GM04504 (cell line): ENCODE results near the gene TMEM154.

Experiments
- DNase-seq: peaks from one replicate; pipeline ENCODE4 v3.0.0-alpha.2; 2012; ENCODE audit warnings: low read depth

Gene TMEM154

GRCh38 chr4:152591396-152591795 lies 88.4 kb downstream of the TMEM154 start:
- DNase-seq = no peak

DNA sequence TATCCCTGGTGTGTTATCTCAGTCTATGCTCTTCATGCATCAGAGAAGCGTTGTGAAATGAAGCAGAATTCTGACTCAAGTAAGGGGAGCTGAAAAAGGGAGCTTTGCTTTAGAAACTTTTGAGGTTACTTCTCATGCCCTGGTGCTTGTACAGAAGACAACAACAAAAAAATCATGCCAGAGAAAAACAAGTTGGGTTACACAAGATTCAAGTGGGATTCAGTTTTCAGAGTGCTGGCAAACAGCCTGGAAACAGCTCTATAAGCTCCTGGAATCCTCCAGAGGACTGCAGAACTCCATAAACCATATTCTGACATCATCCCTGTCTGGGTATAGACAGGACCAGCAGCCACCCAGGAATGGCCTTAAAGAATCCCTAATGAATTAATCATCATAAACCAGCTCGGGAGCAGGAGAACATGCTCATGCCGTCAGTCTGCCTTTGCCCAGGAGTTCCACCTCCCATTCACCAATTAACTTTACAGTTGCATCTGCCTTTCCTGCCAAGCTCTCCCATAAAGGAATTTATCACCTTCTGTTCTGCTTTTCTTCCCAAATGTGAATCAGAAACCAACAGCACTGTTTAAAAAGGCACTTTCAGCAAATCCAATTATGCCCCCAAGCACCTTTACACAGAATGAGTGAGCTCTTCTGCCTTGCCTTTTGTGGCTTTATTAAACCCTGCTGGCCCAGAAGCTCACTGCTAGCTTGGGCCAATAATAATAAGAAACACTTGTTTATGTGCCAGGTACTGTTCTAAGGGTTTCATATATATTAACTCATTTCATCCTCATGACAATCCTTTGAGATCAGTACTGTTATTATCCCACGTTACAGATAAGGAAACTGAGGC lies 89.4 kb downstream of the TMEM154 start:
- peak; percentile 81 for DNase-seq

GRCh38 chr4:152588869-152589268 lies 90.9 kb downstream of the TMEM154 start:
- DNase-seq = no peak

DNA sequence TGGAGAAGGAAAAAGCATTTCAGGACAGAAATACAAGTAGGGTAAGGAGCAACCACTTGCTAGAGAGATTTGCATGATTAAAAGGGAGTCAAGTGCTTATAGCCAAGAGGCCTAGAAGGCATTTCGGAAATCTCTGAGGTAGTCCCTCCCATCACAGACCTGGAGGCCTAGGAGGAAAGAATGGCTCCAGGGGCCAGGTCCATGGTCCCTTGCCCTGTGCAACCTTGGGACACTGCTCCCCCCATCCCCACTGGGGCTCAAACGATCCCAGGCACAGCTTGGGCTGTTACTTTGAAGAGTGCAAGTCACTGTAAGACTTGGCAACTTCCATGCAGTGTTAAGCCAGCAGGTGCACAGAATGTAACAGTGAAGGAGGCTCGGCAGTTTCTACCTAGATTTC lies 92.7 kb downstream of the TMEM154 start:
- DNase-seq = no peak

DNA sequence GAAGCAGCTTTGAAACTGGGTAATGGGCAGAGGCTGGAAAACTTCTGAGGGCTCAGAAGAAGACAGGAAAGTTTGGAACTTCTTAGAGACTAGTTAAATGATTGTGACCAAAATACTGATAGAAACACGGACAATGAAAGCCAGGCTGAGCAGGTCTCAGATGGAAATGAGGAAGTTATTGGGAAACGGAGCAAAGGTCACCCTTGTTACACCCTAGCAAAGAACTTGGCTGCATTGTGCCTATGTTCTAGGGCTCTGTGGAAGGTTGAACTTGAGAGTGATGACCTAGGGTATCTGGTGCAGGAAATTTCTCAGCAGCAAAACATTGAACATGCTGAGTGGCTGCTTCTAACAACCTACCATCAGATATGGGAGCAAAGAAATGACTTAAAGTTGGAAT lies 93.1 kb downstream of the TMEM154 start:
- no peak for DNase-seq

- DNase-seq = no peak
Measured at GRCh38 chr4:152585023-152585441, 94.8 kb downstream of the TMEM154 start.

- no peak for DNase-seq
Measured at GRCh38 chr4:152581536-152582160, 98.1 kb downstream of the TMEM154 start.

GRCh38 chr4:152579916-152580315 lies 99.9 kb downstream of the TMEM154 start:
- DNase-seq = no peak

DNA sequence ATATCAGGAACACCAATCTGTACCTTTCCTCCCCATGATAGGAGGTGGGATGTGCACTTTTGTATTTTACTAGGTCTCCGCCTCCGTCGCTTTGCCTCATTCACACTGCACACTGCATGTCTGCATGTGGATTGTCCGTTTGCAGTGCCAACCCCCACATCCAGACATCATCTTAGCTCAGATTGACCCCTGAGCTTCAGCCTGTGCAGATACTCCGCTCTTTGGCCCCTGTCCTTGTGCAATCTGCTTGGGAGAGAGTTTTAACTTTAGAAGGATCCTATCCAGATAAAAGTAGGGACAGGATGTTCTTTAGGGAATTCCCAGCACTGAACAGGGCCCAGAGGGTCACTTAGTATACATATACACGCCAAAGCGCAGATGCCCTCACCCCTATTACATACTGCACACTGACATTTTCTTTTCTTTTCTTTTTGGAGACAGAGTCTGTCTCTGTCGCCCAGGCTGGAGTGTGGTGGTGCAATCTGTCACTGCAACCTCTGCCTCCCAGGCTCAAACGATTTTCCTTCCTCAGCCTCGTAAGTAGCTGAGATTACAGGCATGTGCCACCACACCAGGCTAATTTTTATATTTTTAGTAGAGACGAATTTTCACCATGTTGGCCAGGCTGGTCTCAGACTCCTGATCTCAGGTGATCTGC lies 100.6 kb downstream of the TMEM154 start:
- no peak for DNase-seq

- no peak for DNase-seq
Measured at GRCh38 chr4:152578670-152579069, 101.1 kb downstream of the TMEM154 start.

DNA sequence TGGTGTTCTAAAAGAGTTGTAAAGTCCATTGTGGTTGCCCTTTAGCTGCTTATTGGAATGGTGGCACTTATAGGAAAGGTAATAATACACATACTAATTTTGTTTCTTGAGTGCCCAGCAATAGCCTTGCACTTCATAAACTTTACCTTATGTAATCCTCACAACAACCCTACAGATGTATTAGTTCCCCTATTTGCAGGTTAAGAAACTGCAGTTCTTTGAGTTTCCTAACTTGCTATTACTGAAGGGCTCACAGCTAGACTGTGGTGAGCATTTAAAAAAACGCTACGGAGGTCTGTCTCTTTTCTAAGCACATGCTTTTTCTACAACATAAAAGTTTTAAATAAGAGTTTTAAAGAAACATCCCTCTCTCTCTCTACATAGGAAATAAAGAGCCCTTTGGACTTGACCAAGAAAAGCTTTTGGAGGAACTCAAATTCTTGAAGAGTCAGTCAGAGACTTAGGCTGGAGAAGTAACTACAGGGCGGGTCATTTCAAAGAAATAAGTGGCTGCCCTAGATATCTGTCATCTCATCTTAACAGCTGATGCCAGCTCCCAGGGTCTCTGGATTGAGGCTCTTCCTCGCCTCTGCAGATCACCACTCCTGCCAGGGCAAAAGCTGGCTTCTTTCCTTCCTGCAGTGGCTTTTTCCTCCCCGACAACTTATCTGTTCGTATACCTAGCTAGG lies 101.9 kb downstream of the TMEM154 start:
- no peak for DNase-seq

DNA sequence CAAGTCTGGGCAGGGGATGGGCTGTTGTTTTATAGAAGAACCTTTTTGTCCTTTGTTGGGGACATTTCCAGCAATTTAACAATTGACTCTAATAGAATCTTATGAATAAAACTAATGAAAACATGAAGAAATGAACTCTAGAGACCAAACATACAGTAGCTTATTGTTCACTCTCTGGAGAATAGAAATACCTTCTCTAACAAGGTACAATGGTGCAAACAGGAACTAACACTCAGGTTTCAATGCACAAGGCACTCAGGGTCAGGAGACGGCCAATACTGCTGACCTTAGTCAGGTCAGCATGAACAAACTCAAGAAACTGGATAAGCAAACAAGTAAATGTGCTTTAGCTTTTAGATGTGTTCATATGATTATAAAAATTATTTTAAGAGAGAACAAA lies 104.3 kb downstream of the TMEM154 start:
- DNase-seq = no peak

- no peak for DNase-seq
Measured at GRCh38 chr4:152573861-152574260, 105.9 kb downstream of the TMEM154 start.

DNA sequence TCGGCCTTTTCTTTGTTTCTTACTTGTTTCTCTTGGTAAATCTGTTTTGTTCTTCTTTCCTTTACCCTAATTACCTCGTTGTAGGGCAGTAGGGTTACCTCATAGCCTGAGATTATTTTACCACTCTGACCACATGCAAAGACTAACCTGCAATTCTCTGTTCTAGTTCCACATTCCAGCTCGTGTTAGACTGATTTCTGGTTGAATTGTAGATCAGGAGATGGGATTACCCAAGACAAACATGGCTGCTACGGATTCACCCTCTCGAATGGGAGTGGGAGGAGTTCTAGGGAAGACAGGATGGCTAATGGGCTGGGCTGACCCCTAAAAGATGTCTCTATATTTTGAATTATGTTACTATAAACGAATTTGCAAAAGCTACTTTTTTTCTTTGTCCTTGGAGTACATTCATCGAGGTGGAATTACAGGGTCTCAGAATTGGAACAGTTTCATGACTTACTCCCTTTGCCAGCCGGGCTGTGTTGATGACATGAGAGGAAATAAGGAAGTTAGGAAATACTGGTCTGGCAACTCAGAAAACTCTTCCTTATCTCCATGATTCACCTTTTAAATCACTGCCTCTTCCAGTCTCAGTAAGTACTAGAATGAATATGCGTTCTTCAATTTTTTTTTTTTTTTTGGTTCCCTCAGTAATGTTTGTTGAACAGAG lies 107.2 kb downstream of the TMEM154 start:
- DNase-seq = no peak

DNA sequence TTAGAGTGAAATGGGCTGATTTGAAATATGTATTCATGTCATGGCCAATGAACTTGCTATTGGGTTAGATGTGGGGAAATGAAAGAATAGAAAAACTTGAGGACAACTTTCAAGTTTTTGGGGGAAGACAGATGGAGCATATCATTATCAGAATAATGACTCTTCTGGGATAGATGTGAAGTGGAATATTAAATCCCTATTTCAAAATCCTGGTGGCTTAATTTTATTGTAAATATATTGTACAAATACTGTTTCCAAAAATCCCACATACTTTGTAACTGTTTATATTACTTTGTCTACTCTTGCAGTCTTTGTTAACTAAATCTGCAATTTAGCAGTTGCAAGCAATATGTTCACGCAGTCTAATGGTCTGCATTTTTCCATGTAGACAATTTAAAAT lies 108.0 kb downstream of the TMEM154 start:
- DNase-seq = no peak

DNA sequence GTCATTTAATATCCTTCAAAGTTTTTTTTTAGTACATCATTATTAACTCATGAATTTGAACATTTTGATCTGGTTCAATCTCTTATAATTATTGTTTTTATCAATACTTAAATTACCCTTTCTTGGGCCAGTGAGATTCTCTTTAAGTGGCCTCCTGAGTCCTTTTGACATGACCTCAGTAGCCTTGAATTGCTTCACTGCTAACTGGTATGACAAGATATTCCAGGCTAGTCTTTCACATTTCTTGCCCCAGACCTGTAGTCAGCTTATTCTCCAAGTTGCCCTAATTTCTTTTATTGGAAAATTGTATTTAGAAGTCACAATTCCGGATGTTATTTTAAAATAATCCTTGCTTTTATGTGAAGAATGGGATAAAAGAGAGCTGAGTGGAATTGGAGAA lies 108.5 kb downstream of the TMEM154 start:
- no peak for DNase-seq
